Stimulated activated naive CD4-positive, alpha-beta T cell treated with Interleukin-2 at 50 U/mL for 16 hours (primary cell): ENCODE results near the gene XG.
"Not testable (repeated sequence)": the region's sequence is repeated elsewhere in the genome, so short reads cannot be mapped to it uniquely, and the experiment has no call there.

ENCODE experiments used
- DNase-seq: peaks from one replicate; lab custom pipeline; 2025; lab: John Stamatoyannopoulos, UW

Gene XG

DNA sequence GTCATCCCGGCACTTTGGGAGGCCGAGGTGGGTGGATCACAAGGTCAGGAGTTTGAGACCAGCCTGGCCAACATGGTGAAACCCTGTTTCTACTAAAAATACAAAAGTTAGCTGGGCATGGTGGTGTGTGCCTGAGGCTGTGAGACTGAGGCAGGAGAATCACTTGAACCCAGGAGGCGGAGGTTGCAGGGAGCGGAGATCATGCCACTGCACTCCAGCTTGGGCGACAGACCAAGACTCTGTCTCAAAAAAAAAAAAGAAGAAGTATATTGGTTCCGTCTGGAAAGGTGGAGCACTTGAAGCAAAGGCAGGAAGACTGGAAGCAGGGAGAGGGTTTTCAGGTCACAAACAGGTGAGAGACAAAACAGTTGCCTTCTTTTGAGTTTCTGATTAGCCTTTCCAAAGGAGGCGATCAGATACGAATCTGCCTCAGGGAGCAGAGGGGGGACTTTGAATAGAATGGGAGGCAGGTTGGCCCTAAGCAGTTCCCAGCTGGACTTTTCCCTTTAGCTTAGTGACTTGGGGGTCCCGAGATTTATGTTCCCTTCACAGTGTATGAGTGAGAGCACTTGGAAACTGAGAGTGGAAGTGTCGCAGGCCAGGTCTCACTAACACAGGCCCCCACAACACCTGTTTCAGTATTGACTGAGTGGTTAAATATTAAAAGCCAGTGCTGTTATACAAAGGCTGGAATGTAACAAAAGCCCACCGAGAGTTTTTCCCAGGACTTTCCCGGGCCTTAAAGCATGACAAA is 28.8 kb downstream of the XG start:
- not testable (repeated sequence) for DNase-seq

DNA sequence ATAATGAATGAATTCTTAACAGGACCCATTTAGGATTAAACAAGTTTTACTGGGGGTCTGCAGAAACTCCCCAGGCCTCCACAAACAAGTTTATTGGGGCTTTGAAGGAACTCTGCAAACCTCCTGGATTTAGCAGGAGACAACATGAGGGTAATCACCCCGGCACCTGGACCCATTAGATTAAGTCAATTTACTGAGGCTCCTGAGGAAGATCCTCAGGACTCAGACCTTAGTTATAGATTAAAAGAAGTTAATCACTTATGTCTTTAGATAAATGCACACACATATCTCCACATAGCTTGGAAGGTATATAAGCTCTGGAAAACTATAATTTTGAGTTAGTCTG is 29.4 kb downstream of the XG start:
- no peak for DNase-seq

DNA sequence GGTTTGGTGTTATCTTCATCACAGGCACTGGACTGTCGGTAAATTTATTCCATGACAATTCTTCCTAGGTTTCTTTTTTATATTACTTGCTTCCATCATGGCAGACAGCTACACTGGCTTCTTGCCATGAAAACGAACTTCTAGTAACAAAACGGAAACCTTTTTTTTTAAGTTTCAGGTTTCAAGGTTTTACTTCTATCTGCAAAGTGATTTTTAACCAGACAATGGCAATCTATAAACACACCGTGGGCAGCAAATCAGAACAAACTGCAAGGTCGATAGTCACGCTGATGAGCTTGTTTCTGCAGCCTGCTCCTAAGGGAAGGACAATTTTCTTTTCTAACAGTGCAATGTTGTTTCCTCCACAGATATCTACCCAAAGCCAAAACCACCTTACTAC is 29.9 kb downstream of the XG start:
- no peak for DNase-seq

DNA sequence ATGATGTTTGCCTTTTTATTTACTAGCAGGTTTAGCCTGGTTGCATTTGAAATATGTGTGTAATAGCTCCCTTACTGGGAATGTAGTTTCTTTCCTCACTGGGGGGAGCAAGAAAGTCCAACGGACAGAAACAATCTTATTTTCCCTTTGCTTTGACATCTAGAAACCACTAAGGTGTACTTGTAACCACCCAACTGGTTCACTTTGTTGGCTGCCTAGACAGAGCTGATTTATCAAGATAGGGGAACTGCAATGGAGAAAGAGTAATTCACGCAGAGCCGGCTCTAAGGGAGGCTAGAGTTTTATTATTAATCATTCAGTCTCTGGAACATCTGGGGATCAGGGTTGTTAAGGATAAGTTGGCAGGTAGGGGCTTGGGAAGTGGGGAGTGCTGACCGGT is 30.3 kb downstream of the XG start:
- no peak for DNase-seq

DNA sequence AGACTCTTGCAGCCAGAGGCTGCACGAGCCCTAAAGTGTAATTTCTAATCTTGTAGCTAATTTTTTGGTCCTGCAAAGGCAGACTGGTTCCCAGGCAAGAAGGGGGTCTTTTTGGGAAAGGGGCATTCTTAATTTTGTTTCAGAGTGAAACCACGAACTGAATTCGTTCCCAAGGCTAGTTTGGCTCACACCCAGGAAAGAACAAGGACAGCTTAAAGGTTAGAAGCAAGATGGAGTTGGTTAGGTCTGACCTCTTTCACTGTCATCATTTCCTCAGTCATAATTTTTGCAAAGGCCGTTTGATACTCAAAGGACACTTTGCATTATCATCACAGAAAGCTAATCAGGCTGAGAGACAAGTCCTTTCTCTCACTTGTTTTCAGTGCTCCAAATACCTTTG is 30.9 kb downstream of the XG start:
- no peak for DNase-seq

DNA sequence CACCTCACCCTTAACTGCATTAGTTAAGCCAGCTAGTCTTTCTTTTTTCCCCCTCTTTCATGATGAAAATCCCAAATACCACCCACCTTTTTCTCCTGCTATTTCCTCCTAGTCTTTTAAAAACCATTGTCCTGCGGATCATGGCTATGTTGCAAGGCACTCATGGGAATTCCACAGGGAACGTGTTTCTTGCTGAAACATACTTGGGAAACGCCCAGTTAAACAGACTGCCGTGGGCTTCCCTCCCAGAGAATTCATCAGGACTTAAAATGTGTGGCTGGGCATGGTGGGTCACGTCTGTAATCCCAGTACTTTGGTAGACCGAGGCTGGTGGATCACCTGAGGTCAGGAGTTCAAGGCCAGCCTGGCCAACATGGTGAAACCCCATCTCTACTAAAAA is 32.2 kb downstream of the XG start:
- DNase-seq: no peak

DNA sequence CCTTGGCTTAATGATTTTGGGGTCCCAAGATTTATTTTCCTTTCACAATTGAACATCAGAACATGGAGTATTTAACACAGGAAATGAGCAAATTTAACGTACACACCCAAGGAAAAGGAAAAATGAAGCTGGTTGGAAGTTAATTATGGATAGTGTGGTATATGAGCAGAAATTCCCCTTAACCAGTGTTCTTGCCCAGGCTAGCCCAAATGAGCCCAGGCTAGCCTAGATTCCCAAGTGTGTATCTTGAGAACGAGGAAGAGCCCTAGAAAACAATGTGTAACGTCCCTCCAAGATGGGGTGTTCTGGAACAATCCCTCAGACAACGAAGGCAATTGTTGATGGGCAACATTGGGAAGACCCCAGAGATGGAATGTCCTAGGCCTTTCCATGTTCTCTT is 33.7 kb downstream of the XG start:
- DNase-seq: no peak

DNA sequence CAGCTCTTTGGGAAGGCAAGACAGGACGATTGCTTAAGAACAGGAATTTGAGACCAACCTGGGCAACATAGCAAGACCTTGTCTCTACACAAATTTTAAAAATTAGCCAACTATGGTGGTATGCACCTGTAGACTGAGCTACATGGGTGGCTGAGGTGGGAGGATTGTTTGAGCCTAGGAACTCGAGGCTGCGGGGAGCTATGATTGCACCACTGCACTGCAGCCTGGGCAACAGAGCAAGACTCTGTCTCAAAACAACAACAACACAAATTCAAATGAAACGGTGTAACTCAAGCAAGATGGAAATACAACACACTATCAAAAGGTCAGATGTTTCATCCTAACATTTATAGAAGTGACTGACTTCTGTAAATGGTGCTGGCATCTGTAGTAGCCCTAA is 37.1 kb downstream of the XG start:
- no peak for DNase-seq

DNA sequence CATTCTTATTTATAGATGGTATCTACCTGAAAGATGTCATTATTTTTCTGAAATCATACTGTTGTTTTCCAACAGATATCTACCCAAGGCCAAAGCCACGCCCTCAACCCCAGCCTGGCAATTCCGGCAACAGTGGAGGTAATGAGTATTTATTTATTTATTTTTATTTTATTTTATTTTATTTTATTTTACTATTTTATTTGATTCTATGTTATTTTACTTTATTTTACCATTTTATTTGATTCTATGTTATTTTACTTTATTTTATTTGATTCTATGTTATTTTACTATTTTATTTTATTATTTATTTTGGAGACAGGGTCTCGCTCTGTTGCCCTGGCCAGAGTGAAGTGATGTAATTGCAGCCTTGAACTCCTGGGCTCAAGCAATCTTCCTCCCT is 37.7 kb downstream of the XG start:
- DNase-seq: no peak

DNA sequence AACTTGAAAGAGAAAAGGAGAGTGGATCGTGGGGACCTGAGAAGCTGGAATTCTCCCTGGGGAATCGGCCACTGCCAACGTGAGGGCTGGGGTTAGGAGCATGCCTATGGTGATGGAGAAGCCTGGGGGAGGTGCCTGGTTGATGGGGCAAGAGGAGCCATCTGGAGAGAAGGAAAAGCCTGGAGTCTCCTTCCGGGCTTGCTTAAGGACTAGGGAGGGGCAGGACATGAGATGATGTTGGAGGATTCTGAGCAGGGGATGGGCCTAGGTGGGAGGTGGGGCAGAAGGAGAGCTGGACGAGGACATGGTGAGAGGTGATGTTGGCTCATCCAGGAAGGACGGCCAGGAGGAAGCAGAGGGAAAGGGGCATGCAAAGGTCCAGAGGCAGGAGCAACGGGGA is 41.9 kb downstream of the XG start:
- no peak for DNase-seq

DNA sequence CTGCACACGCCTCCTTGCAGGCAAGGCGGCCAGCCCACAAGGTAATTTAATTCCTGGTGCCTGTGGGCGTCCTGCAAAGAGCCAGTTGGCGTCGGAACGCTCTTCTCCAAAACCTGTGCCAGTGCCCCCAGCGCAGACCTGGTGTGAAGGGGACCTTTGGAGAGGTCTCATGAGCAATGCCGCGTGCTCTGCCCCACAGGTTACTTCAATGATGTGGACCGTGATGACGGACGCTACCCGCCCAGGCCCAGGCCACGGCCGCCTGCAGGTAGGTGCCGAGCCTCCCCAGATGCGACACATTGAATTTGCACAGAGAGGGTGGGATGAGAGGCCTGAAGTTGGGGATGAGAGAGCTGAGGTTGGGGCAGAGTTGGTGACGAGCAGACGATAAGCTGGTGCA is 42.5 kb downstream of the XG start:
- no peak for DNase-seq

DNA sequence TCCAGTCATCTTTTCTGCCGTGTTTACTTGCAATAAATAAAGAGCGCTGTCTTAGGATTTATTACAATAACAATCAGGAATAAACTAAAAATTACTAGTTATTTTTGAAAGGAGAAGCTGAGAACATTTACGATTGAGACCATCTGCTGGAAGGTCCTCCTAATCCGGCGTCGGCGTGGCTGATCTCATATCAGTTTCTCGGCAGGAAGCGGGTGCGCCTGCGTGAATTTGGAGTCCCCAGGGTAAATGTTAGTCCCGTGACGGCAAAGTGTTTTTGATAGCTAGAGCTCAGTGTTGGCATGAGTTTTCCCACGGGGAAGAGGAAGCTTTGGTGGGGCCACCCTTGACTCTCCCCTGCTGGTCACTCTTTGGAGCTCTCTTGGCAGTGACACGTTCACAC is 45.0 kb downstream of the XG start:
- not testable (repeated sequence) for DNase-seq

DNA sequence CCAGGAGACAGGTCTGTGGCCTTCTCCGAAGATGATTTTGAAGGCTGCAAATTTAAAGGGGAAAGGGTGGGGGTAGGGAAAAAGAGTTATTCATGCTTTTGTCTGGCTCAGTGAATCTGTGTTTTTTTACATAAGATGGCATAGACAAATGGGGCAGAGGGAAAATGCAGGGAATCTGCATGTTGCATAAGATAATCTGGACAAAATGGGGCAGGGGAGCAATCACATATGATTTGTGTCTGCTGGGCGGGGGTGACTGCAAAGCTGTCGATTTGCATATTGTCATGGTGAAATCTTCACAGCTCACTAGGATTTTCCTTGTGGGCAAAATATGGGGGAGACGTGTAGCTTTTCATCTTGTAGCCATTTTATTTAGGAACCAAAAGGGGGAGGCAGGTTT is 47.5 kb downstream of the XG start:
- no peak for DNase-seq

DNA sequence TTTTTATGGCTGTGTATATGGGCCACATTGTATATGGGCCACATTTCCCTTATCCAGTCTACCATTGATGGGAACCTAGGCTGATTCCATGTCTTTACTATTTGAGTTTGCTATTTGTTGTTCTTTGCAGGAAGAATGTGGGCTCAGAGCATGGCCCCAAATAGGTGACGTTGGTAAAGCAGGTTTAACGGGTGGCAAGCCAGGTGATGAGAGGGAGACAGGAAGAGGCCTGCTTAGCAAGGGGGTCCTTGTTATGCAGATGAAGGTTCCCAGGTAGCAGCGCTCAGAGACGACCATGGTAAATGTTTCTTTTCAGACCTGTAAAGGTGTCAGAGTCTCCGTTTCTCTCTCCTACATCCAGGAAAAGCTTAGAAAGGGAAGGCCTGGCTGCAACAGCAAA is 48.1 kb downstream of the XG start:
- not testable (repeated sequence) for DNase-seq

DNA sequence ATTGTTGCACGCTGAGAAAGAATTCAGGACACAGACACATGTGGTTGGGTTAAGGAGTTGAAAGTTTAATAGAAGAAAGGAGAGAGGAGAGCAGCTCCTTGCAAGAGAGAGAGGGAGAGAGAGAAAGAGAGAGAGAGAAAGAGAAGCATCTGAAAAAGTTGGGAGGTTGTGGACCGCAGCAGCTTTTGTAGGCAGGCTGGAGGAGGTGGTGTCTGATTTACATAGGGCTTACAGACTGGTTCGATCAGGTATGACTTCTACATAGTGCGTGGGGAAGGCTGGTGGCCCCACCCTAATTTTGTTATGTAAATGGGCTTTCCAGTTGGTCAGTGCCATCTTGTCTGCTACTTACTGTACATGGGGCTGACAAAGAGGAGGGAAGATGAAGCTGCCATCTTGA is 49.4 kb downstream of the XG start:
- no peak for DNase-seq

DNA sequence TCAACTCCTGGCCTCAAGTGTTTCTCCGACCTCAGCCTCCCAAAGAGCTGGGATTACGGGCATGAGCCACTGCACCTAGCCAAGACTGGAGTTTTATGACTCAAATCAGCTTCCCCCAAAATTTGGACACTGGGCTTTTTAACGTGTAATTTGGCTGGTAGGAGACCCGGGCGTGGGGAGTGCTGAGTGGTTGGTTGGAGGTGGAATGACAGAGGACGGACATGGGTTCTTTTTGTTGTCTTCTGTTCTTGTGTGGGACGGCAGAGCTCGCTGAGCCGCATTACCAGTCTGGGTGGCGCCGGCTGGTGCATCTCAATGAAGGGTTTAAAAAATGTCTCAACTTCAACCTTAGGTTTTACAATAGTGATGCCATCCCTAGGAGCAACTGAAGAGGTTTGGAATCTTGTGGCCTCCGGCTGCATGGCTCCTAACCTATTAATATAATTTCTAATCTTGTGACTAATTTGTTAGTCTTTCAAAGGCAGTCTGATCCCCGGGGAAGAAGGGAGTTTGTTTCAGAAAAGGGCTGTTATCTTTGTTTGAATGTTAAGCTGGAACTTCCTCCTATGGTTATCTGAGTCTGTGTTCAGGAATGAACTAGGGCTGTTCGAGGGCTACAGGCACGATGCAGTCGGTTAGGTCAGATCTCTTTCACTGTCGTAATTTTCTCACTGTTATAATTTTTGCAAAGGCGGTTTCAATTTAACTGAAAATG is 50.7 kb downstream of the XG start:
- DNase-seq: not testable (repeated sequence)

DNA sequence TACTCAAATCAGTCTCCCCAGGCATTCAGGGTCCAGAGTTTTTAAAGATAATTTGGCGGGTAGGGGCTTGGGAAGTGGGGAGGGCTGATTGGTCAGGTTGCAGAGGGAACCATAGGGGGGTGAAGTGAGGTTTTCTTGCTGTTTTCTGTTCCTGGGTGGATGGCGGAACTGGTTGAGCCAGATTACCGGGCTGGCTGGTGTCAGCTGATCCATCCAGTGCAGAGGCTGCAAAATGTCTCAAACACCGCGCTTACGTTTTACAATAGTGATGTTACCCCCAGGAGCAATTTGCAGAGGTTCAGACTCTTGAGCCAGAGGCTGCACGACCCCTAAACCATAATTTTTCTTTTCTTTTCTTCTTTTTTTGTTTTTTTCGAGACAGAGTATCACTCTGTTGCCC is 51.6 kb downstream of the XG start:
- DNase-seq: not testable (repeated sequence)

DNA sequence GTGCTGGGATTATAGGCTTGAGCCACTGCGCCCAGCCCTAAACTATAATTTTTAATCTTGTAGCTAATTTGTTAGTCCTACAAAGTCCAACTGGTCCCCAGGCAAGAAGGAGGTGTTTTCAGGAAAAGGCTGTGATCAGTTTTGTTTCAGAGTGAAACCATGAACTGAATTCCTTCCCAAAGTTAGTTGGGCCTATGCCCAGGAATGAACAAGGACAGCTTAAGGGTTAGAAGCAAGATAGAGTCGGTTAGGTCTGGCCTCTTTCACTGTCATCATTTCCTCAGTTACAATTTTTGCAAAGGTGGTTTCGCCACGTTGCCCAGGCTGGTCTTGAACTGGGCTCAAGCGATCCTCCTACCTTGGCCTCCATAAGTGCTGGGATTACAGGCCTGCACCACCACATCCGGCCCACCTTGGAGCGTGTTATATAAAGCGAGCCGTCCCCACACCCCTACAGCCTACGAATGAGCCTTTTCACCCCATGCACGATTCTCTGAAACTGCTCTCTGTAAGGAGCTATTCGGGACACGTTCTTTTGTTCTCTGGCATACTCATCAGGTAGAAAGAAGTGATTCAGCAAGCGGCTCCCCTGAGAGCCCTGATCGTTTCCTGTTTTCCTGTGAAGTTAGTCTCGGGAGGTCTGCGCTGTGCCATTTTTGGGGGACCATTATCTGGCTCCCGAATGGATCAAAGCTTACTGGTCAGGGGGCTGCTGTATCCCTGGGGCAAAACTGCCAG is 52.4 kb downstream of the XG start:
- not testable (repeated sequence) for DNase-seq

DNA sequence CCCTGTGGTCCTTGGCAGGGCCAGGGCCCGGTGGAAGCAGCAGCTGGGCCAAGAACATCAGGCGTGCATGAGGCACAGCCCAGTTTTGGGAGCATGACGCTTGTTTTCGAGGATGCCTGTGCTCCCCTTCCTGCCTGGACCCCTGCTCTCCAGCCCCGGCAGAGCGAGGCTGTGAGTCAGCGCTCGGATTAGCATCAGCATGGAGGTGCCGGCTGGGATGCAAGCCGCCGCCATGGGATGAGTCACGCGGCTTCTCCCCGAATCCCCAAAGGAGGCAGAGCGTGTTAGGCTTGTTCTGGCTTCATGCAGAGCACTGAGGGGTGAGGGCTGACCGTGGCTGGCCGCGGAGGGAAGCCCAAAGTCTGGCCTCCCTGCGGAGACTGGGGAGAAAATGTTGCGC is 53.0 kb downstream of the XG start:
- not testable (repeated sequence) for DNase-seq

DNA sequence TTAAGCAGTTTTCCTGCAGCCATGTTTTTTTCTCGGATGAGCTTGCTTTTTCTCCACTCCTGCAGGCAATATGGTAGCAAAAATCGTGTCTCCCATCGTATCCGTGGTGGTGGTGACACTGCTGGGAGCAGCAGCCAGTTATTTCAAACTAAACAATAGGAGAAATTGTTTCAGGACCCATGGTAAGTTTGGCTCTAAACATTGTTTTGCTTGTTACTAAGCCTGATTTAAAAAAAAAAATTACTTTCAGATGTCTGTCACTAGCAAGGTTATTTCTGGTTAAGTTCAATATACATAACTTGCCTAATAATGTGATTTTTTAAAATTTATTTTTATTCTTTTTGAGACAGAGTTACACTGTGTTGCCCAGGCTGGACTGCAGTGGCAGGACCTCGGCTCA is 59.4 kb downstream of the XG start:
- DNase-seq: no peak

DNA sequence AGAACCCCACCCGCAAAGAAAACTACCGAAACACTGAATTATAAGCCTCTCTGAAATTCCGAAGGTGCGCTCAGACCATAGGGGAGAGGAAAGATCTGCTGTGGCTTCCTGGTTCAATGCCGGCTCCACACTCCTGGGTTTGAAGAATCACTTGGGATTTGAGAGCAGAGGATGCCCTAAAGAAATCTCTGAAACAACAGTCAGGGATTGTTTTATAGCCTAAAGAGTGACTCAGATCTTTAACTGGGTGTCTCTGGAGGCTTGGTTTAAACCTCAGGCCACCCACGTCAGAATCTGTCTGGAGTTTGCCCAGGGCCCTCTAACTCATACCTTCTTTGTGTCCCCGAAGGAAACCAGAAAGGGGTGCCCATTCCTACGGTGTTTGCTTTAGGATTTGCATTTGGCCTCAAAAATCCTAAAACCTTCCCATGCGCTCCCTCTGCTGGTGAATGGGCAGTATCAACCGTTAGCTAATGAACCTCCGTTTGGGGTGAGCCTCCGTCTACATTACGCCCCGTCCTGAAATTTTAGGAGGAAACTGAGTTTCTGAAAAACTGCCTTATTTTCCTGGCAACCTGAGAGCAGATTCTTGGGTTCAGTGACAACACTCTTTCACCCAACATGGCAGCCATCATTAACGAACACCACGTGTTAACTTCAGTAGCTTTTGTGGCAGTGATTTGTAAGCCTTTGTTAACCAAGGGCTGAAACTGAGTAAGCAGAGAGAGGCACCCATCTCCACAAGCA is 60.5 kb downstream of the XG start:
- peak; percentile 10 for DNase-seq

DNA sequence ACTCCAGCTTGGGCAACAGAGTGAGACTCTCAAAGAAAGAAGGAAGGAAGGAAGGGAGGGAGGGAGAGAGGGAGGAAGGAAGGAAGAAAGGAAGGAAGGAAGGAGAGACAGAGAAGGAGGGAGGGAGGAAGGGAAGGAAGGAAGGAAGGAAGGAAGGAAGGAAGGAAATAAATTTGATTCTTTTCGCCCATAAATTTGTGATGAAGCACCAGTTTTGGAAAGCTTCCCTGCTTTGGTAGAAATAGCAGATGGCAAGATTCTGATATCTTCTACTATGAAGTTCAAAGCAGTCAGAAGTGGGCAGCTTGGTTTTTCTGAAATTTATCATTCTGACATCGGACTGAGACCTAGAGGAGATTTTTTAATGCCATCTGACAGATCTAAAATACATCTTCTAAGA is 65.2 kb downstream of the XG start:
- no peak for DNase-seq
